Endothelial cell of umbilical vein (primary cell): ENCODE results near the gene IPO13. TPM values are rescaled to one million over a fixed set of nuclear protein-coding genes. Genes with fewer than 3 reads are reported as not detected.

Experiments used
- BruUV-seq: library from RNA; stranded (reverse); fragments of 400-500 nt; replicated peaks from 2 replicates; lab custom pipeline; 2021; lab: Mats Ljungman, UMichigan
- CTCF ChIA-PET: fragments of 300-600, 350-600 bp; sonication (Branson Sonifier 250); formaldehyde crosslinking; loops from one replicate; lab custom pipeline; 2021; ENCODE audit warnings: antibody characterized with exemption, inconsistent platforms; lab: Charles Lee
- POLR2A ChIA-PET: fragments of 300-600, 350-600 bp; sonication (Branson Sonifier 250); formaldehyde crosslinking; loops from one replicate; lab custom pipeline; 2021; ENCODE audit warnings: antibody characterized with exemption, inconsistent platforms; lab: Charles Lee
- DNase-seq: peaks from one replicate; pipeline ENCODE4 v3.0.0-alpha.2; 2011; ENCODE audit warnings: low read depth, low spot score
- FAIRE-seq: peaks from 2 replicates; lab custom pipeline; 2011; peaks lifted over from hg19 to GRCh38; lab: Jason Lieb, UNC
- H2AFZ ChIP-seq: 2 replicates; pipeline ENCODE4 v1.6.0; 2012; ENCODE audit warnings: low read depth, low read length, control low read depth, inconsistent platforms
- H3K27ac ChIP-seq: 2 replicates; pipeline ENCODE4 v1.5.1; 2011; ENCODE audit warnings: low read depth, mild to moderate bottlenecking, control low read depth, low read length, moderate library complexity; ENCODE audit not compliant: insufficient read depth
- H3K27me3 ChIP-seq, 2 experiments: 2 replicates each; pipeline versions ENCODE4 v1.6.0 to v1.6.1; 2011; ENCODE audit warnings: low read length in 2 of 2, mixed read lengths in 1 of 2; ENCODE audit not compliant: control insufficient read depth in 2 of 2, insufficient read depth in 2 of 2
- H3K36me3 ChIP-seq, 2 experiments: 2 replicates in 1 of 2; 3 replicates in 1 of 2; pipeline ENCODE4 v1.5.1; 2011; ENCODE audit warnings: low read length in 2 of 2, mild to moderate bottlenecking in 1 of 2, moderate library complexity in 1 of 2; ENCODE audit not compliant: control insufficient read depth in 2 of 2, insufficient read depth in 2 of 2; ENCODE audit errors: extremely low read depth in 1 of 2
- H3K4me1 ChIP-seq: 3 replicates; pipeline ENCODE4 v1.5.1; 2011; ENCODE audit warnings: mild to moderate bottlenecking, low read length; ENCODE audit not compliant: control insufficient read depth, insufficient read depth; ENCODE audit errors: extremely low read depth
- H3K4me2 ChIP-seq: 2 replicates; pipeline ENCODE4 v1.6.1; 2011; ENCODE audit warnings: low read length, control low read depth, mixed read lengths; ENCODE audit not compliant: insufficient read depth
- H3K4me3 ChIP-seq, 3 experiments: fragments of 200-600 bp in 1 of 3; sonication (generic), shearing (Covaris generic) in 1 of 3; replicated peaks in 1 of 3; 2 replicates each; pipeline ENCODE4 v1.5.1; 2011 to 2016; ENCODE audit warnings: control low read depth in 3 of 3, low read length in 3 of 3, mild to moderate bottlenecking in 2 of 3, inconsistent platforms in 1 of 3, low read depth in 1 of 3, moderate library complexity in 1 of 3; ENCODE audit not compliant: insufficient read depth in 1 of 3
- H3K79me2 ChIP-seq: 2 replicates; pipeline ENCODE4 v1.6.0; 2012; ENCODE audit warnings: low read length, inconsistent platforms; ENCODE audit not compliant: control insufficient read depth, insufficient read depth
- H3K9ac ChIP-seq: replicated peaks from 2 replicates; pipeline ENCODE3; 2011; ENCODE audit warnings: low read length, control low read depth; ENCODE audit not compliant: insufficient read depth; ENCODE audit errors: extremely low read depth
- H3K9me1 ChIP-seq: replicated peaks from 3 replicates; pipeline ENCODE4 v1.6.0; 2011; ENCODE audit warnings: mild to moderate bottlenecking, low read length; ENCODE audit not compliant: control insufficient read depth, insufficient read depth; ENCODE audit errors: extremely low read depth
- H3K9me3 ChIP-seq: replicated peaks from 2 replicates; pipeline ENCODE4 v1.5.1; 2012; ENCODE audit warnings: low read length, inconsistent platforms; ENCODE audit not compliant: control insufficient read depth, insufficient read depth
- H4K20me1 ChIP-seq: replicated peaks from 2 replicates; pipeline ENCODE3; 2011; ENCODE audit warnings: mild to moderate bottlenecking, low read length; ENCODE audit not compliant: control insufficient read depth, insufficient read depth; ENCODE audit errors: extremely low read depth
- CTCF ChIP-seq, 2 donors: IDR thresholded peaks; 1 replicate in 1 of 2; 2 replicates in 1 of 2; pipeline ENCODE4 v1.5.1; 2011; ENCODE audit warnings: low read length in 2 of 2, mild to moderate bottlenecking in 2 of 2, moderate library complexity in 2 of 2, control low read depth in 1 of 2, inconsistent platforms in 1 of 2, low read depth in 1 of 2; ENCODE audit not compliant: insufficient read depth in 1 of 2; ENCODE audit errors: extremely low read depth in 1 of 2
- EZH2 ChIP-seq: IDR thresholded peaks from 2 replicates; pipeline ENCODE4 v1.6.1; 2012; ENCODE audit warnings: borderline replicate concordance, low read depth, mild to moderate bottlenecking, moderate library complexity, low read length, inconsistent platforms; ENCODE audit not compliant: severe bottlenecking
- FOS ChIP-seq: IDR thresholded peaks from 2 replicates; pipeline ENCODE4 v1.6.1; 2011; ENCODE audit warnings: mild to moderate bottlenecking, low read length, moderate library complexity, borderline replicate concordance; ENCODE audit not compliant: insufficient read depth
- GATA2 ChIP-seq: IDR thresholded peaks from 2 replicates; pipeline ENCODE4 v1.7.0; 2011; ENCODE audit warnings: low read depth, mild to moderate bottlenecking, moderate library complexity, mixed read lengths, low read length; ENCODE audit not compliant: insufficient read length, insufficient read depth
- JUN ChIP-seq: IDR thresholded peaks from 2 replicates; pipeline ENCODE4 v1.6.1; 2011; ENCODE audit warnings: borderline replicate concordance, low read depth; ENCODE audit not compliant: insufficient read length, insufficient read depth
- MAX ChIP-seq: IDR thresholded peaks from 2 replicates; pipeline ENCODE4 v1.6.1; 2011; ENCODE audit not compliant: insufficient read depth, insufficient read length
- MYC ChIP-seq: IDR thresholded peaks from one replicate; pipeline ENCODE4 v1.6.1; 2011; ENCODE audit warnings: mild to moderate bottlenecking, low read depth, low read length
- POLR2A ChIP-seq: IDR thresholded peaks from 2 replicates; pipeline ENCODE4 v1.6.1; 2012; ENCODE audit warnings: low read depth, mild to moderate bottlenecking, control low read depth, low read length
- POLR2AphosphoS5 ChIP-seq: IDR thresholded peaks from 2 replicates; pipeline ENCODE4 v1.6.1; 2012; ENCODE audit warnings: low read depth, mild to moderate bottlenecking, control low read depth, low read length, moderate library complexity; ENCODE audit not compliant: insufficient read depth
- dilution Hi-C: fragments of 300-500 bp; cut with MboI; formaldehyde crosslinking; loops from one replicate; pipeline ENCODE4 v1.15.0; 2019; ENCODE audit warnings: low sequenced_read_pairs; ENCODE audit not compliant: extremely low pct_ligation_motif_present
- intact Hi-C: fragments of 100-400 bp; cut with micrococcal nuclease; formaldehyde crosslinking; loops from one replicate; pipeline ENCODE4 v1.10.0; 2022
- polyA plus RNA-seq, 4 experiments: library from polyadenylated mRNA; depleted of rRNA in 3 of 4; stranded (reverse) in 3 of 4; unstranded in 1 of 4; fragments of >200 nt; gene quantifications; 2 replicates each; pipeline versions ENCODE4 v1.2.1 to v1.2.3, GENCODE V29; 2011 to 2012; ENCODE audit warnings: missing spikeins in 1 of 4
- total RNA-seq: library from RNA; stranded (reverse); gene quantifications from 2 replicates; pipeline ENCODE4 v1.2.3, GENCODE V29; 2021

IPO13 gene
- total and polyA plus RNA-seq, 2 donors (not counting 3 experiments of a cell fraction or from before 2014, with no cell fraction given), result 28.9 to 29.3 TPM

- no peaks in the 10 kb centered on the region for H3K36me3 ChIP-seq
- H3K9me1 ChIP-seq, result no peaks in the 10 kb centered on the region
- no peak overlapping the region for H3K4me3 ChIP-seq
- FAIRE-seq (no peak), DNase-seq (no peak)
- CTCF ChIA-PET, result interaction anchor here (0.7 to 1.7 kb wide), 4 partner anchors 10 to 250 kb away, joined by 3 to 5 read pairs (median 4); no protein-coding TSS in a partner anchor
- no peaks in the 10 kb centered on the region for H3K9me3 ChIP-seq
- H3K27me3 ChIP-seq, result peaks cover 0 to 4% of the 10 kb centered on the region in 2 experiments
- POLR2A ChIA-PET, result no interaction called here
- H2AFZ ChIP-seq, result no peak overlapping the region
- no peak for TF ChIP-seq POLR2A
- no peak for TF ChIP-seq CTCF (IDR thresholded peaks at IDR 0.05; ENCODE audit: extremely low read depth in 1 of 2, insufficient read depth in 1 of 2, low read depth in 1 of 2, low read length in 2 of 2)
- TF ChIP-seq POLR2AphosphoS5, result no peak
- no peak for TF ChIP-seq MYC
- TF ChIP-seq FOS, result no peak
- TF ChIP-seq EZH2, result no peak
- no peak for TF ChIP-seq MAX
- no peak for TF ChIP-seq JUN
- no peak for TF ChIP-seq GATA2
- no peak overlapping the region for H3K4me2 ChIP-seq
- no peaks in the 10 kb centered on the region for H3K79me2 ChIP-seq
- intact Hi-C loops (no loop called here), dilution Hi-C loops (no loop called here)
- H3K9ac ChIP-seq, result no peak overlapping the region
- H4K20me1 ChIP-seq, result no peaks in the 10 kb centered on the region
- no peak overlapping the region for H3K27ac ChIP-seq
- no TSS peak for BruUV-seq
- H3K4me1 ChIP-seq, result no peaks in the 10 kb centered on the region
Measured at GRCh38 chr1:44012941-44013609, 66.3 kb downstream of the IPO13 start.
